ENCODE data around the gene MRC2. TPM values are rescaled to one million over a fixed set of nuclear protein-coding genes. Genes with fewer than 3 reads are reported as not detected.

MRC2 gene
- total RNA-seq, 1 experiment from 2014 or later = 10.7 TPM

GRCh38 chr17:62631936-62632924 lies 4.8 kb downstream of the MRC2 start:
- Histone ChIP-seq H4K20me1 (ENCODE audit: insufficient read depth) (no peaks in the 10 kb centered on the region), H3K4me1 (ENCODE audit: control insufficient read depth in 1 of 2, insufficient read depth in 2 of 2, low read length in 2 of 2) (peaks cover 4 to 31% of the 10 kb centered on the region in 2 experiments; a peak in 3 of 4 replicates), H3K9me2 (ENCODE audit: insufficient read depth) (no peaks in the 10 kb centered on the region), H3K9me3 (ENCODE audit: control insufficient read depth in 1 of 2, insufficient read depth in 1 of 2, low read depth in 1 of 2, low read length in 2 of 2) (no peaks in the 10 kb centered on the region), H3K36me3 (ENCODE audit: control insufficient read depth in 1 of 2, insufficient read depth in 2 of 2, low read length in 2 of 2) (no peaks in the 10 kb centered on the region), H3K4me2 (ENCODE audit: low read length) (no peak overlapping the region), H3K79me2 (ENCODE audit: insufficient read depth, low read length) (no peaks in the 10 kb centered on the region), H3K9ac (ENCODE audit: low read length) (no peak overlapping the region), H2AFZ (ENCODE audit: low read depth, low read length, poor library complexity, severe bottlenecking) (no peak overlapping the region), H3K27me3 (ENCODE audit: insufficient read depth, low read length) (no peaks in the 10 kb centered on the region), H3K27ac (ENCODE audit: low read depth, low read length) (no peak overlapping the region), H3K4me3 (replicated peaks in 1 of 2; ENCODE audit: low read depth in 1 of 2, low read length in 2 of 2) (no peak overlapping the region)
- CTCF ChIA-PET = no interaction called here
- RAD21 ChIA-PET (ENCODE audit: low non-redundant PET in 1 of 2, low total read pairs in 2 of 2, uncharacterized antibody in 2 of 2, unreplicated experiment in 2 of 2) = no interaction called here
- intact Hi-C loops (cut with micrococcal nuclease) = no loop called here
- no TSS peak for BruUV-seq (replicated peaks)
- DNase-seq (ENCODE audit: low read depth, low spot score) (no peak), ATAC-seq (no peak)
- POLR2A ChIA-PET = no interaction called here
- TF ChIP-seq FOSL1 (IDR thresholded peaks at IDR 0.05; ENCODE audit: low read depth) (no peak), CTCF (IDR thresholded peaks at IDR 0.05 in 2 of 3, conservative IDR thresholded peaks at IDR 0.05 in 1 of 3; ENCODE audit: borderline replicate concordance in 1 of 3, insufficient read depth in 1 of 3, low read depth in 2 of 3, low read length in 2 of 3) (no peak), TCF7L2 (IDR thresholded peaks at IDR 0.05; ENCODE audit: borderline replicate concordance, extremely low read depth, insufficient read depth, insufficient read length) (no peak), RAD21 (IDR thresholded peaks at IDR 0.05; ENCODE audit: low read depth) (no peak), POLR2A (IDR thresholded peaks at IDR 0.05; ENCODE audit: borderline replicate concordance, extremely low read depth, insufficient read depth, insufficient read length) (no peak), CBX3 (IDR thresholded peaks at IDR 0.05; ENCODE audit: low read depth) (no peak), ZNF274 (IDR thresholded peaks at IDR 0.05; ENCODE audit: low read depth, low read length) (no peak), SRF (IDR thresholded peaks at IDR 0.05; ENCODE audit: low read depth) (no peak), ELF1 (IDR thresholded peaks at IDR 0.05; ENCODE audit: borderline replicate concordance, low read depth) (no peak), YY1 (IDR thresholded peaks at IDR 0.05; ENCODE audit: extremely low read depth, insufficient replicate concordance, low read depth, low read length) (no peak), JUND (IDR thresholded peaks at IDR 0.05) (no peak), ATF3 (IDR thresholded peaks at IDR 0.05) (no peak), ZBTB33 (IDR thresholded peaks at IDR 0.05; ENCODE audit: extremely low read depth, insufficient replicate concordance, low read length) (no peak), CEBPB (IDR thresholded peaks at IDR 0.05; ENCODE audit: low read depth) (no peak), EZH2phosphoT487 (IDR thresholded peaks at IDR 0.05; ENCODE audit: borderline replicate concordance) (no peak), POLR2AphosphoS5 (IDR thresholded peaks at IDR 0.05; ENCODE audit: low read depth, low read length) (no peak), SP1 (IDR thresholded peaks at IDR 0.05; ENCODE audit: low read depth) (no peak), REST (IDR thresholded peaks at IDR 0.05; ENCODE audit: low read depth) (no peak)
